Measurements from ENCODE around the gene FYCO1.

FYCO1 gene

DNA sequence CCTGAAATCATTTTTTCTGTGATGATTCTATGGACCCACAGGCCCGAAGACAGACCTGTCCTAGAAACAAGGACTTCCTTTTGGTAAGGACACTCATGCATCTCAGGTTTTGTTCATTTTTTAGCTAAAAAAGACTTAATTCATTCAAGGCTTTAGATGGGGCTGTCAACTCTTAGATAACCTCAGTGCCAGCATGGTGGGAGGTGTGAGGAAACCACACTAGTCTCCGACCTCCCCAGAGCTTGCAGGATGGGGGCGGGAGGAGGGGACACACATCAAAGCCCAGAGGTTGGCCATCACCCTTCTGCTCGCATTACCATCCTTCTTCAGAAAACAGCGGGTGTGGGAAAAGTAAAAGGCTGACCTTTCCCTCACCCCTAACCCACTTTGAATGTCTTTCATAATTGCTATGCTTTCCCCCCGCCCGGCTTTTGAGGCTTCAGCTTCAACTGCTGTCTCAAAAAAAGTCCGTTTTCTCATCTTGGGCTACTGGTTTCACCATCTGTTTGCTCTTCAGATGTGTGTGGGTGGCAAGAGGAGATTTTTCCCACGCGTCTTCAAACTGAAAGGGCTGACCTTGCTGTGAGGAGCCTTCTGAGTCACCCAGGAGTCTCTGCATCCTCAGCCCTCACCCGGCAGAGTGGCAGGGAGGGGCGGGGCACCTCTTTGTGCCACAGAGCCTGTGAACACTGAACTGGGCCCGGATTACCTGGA, 79.9 kb downstream of the FYCO1 start:
- DNase-seq (ENCODE audit: low spot score): peak; percentile 87

DNA sequence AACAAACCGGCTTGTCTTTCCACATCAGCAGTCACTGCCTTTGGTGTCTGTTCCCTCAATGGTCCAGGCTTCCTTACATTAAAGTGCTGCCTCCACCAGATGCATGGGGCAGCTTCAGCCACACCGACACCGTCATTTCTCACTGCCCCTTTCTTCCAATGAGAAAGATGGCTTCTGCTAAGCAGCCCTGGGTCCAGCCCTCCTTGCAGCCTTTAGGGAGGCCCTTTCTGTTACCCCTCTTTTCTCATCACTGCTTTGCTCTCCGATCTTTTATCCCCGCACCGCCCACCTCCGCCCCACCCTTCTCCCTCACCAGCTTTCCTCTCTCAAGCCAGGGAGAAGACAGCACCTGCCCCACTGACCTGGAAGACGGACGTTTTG, 80.6 kb downstream of the FYCO1 start:
- DNase-seq (ENCODE audit: low spot score): no peak

DNA sequence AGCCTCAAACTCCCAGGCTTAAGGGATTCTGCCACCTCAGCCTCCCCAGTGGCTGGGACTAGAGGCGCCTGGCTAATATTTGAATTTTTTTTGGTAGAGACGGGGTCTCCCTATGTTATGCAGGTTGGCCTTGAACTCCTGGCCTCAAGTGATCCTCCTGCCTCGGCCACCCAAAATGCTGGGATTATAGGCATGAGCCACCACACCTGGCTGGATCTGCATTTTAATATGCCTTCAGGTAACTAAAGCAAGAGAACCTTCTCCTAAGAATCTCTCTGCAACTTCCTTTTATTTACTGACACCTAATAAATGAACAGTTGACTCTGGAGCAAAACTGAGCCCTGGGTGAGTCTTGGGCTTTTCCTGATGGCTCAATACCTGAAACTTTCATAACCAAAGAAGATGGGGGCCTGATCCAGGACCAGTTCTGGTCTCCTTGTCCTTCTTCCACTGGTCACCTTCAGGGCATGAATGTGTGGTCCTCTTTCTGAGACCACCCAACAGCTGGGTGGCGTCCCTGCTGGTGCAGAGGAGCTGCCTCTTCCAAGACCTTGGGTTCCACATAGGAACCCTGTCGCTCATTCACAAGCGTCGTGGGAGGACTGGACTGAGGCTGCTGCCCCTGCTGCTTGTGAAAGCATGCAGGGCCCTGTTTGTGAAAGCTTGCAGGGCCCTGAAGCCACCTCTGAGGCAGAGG, 81.1 kb downstream of the FYCO1 start:
- no peak for DNase-seq (ENCODE audit: low spot score)

DNA sequence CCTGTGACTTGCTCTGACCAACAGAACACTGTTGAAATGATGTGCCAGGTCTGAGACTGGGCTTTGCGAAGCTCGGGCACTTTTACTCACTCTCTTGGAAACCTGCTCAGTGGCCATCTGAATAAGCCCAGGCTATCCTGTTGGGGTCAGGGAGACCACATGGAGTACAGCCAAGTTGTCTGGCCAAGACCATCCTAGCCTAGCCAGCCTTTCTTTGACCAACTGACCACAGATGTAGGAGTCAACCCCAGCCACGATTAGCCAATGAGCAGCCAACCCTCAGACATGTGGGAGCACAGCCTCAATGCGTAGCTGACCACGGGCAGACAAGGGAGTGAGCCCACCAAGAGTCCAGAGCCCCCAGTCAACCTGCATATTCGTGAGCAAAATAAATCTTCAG, 83.2 kb downstream of the FYCO1 start:
- DNase-seq (ENCODE audit: low spot score): no peak

DNA sequence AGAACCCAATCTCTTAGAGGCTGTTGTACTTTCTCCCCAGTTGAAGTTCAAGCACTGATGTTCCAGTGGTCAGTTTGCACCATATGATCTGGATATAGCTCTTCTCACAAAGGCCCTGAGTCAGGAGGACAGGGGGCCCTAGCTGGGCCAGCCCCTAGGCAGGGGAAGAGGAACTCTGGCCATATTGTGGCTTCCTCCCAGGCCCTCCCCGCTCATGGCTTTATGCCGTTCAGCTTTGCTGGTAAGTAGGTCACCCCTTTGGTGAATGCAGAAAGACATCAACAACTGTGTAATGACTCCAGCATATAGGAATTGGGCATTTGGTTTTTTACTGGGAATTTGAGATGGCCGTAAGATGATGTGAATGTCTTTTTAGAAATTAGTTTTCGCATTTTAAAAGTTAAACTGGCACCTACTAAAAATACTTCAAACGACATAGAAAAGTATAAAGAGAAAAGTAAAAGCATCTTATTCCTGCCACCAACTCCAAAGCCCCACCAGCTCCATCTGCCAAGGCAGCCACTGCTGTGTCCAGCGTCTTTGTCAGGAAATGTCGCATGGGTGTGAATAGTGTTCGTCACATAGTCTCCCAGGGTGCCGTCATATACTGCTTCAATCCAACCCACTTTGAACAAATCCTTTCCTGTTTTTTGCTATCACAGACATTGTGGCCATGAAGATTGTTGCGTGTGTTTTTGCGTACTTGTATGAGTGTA, 84.0 kb downstream of the FYCO1 start:
- DNase-seq (ENCODE audit: low spot score): no peak

DNA sequence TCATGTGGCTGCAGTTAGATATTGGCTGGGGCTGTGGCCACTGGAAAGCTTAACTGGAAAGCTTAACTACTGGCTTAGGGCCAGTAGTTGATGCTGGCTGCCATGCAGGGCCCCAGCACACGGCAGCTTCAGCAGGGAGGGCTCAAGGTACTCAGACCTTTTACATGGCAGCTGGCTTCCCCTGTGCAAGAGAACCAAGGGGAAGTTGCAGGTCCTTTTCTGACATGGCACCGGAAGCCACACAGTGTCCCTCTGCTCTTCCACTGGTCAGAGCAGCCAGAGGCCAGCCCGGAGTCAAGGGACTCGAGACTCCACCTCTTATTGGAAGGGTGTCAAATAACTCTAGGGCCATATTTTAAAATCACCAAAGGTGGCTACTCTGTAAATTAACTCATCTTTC, 84.7 kb downstream of the FYCO1 start:
- DNase-seq (ENCODE audit: low spot score): no peak

DNA sequence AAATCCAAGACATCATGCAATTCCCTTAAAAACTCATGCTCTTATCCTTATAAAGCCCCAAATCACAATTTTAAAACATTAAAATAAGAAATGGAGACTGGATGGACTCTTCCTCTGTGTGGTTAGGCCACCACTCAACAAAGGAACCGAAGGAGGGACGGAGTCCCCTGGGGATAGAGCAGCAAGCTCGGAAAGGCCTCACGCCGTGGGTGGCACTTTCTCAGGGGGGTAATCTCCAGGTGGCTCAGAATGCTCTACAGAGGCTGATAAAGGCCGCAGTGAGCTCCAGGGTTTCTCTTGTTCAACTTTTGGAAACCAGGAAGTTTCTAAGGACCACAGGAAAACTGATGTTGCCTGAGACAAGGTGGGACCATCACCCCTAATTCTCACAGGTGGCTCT, 86.1 kb downstream of the FYCO1 start:
- DNase-seq (ENCODE audit: low spot score): no peak

DNA sequence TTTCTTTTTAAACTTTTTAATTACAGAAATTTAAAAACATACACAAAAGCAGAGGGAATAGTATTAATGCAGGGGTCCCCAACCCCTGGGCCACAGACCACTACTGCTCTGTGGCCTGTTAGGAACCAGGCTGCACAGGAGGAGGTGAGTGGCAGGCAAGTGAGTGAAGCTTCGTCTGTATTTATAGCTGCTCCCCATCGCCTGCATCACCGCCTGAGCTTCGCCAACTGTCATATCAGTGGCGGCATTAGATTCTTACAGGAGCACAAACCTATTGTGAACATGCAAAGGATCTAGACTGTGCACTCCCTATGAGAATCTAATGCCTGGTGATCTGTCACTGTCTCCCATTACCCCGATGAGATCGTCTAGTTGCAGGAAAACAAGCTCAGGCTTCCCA, 86.9 kb downstream of the FYCO1 start:
- DNase-seq (ENCODE audit: low spot score): no peak

DNA sequence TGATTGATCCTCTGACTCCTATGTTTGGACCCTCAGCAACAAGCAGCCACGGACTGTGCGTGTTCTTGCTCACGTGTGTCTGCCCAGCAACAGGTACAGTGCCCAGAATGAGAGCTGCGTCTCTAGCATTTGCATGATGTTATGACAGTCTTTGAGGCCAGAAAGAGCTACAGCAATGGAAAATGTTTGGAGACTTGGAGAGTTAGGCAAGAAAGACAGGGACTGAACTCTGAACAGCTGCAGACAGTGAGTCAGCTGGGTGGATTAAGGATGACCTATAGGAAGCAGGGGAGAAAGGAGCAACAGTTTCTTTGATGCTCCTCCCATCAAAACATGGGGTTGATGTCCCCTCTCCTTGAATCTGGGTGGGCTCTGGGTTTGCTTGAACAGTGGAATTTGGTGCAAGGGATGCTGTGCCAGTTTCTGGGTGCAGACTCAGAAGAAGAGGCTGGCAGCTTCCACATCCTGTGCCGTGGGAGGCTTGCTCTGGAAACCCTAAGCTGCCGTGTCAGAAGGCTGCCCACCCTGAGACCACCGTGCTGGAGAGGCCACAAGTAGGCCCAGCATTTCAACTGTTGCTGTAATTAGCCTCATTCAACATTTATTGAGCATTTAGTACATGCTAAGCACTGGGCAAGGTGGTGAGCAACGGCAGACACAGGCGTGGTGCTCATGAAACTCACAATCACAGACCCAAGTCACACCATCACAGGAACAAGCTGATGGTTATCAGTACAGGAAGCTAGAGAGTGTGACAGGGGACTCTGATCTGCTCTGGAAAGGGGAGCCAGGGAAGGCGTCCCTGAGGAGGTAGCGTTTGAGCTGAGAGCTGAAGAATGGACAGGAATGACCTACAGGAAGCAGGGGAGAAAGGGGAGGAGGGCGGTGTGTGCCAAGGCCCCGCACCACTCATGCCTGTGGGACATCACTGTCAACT, 87.6 kb downstream of the FYCO1 start:
- DNase-seq (ENCODE audit: low spot score): peak; percentile 78

DNA sequence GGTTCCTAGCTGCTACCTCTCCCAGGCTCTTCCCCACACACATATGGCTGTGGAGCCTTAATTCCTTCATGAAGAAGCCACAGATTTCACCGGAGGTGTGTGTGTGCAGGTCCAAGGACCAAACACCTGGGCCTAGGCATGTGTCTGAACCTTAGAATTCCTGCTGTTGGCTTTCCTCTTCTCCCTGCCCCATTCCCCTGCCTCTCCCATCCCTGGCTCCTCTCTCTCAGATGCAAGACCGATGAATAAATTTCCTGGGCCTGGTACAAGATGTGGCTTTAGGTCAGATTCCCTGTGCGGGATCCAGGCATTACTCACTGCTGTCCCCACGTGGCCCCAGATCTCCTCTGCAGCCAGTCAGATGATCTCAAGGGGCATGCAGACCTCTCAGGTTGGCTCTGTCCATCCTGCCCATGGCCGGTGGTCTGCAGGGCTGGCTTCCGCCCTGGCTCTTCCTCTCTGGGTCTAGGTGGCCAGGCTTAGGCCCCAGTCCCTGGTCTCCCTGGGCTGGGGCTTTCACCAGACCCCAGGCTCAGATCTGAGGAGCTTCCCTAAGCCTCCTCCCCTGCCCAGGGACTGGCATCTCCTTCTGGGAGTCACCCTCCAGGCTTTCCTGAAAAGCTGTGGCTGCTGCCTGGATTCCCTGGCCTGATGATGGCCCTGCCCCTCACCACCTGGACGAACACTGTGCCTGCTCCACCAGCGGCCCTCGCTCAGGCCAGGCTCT, 88.8 kb downstream of the FYCO1 start:
- DNase-seq (ENCODE audit: low spot score): peak; percentile 86

DNA sequence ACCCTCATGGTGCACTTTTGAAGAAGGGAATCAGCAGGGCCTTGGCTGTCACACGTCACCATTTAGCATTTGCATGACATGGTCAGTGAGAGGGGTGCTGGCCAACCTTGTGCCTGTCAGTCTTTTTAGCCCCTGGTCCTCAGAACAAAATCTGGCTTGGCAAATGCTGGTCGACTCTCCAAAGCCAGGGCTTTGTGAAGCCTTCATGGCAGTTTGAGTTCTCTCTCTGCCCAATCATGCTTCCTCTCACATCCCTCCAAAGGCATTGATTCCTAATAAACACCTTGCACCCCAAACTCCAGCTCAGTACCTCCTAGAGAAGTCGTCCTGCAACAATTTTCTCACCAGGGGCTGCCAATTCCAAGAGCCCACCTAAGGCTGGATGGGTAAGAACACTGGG, 89.9 kb downstream of the FYCO1 start:
- DNase-seq (ENCODE audit: low spot score): no peak

DNA sequence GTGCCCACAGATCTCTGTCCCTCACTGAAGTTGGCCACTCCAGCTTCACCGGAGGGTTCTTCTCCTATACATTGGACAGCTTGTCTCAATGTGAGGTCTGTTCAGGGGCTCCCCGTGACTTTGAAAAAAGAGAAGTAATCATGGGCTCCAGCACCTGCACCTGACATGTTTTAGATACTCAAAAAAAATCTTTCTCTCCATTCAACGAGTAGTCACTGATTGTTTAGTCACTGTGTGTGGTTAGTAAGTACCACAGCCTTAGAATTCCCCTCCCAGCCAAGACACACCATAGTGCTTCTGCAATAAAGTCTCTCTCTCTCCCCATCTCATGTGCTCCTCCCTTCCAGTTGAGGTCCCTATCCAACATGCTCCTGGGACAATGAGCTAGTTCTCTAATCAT, 90.7 kb downstream of the FYCO1 start:
- DNase-seq (ENCODE audit: low spot score): no peak

DNA sequence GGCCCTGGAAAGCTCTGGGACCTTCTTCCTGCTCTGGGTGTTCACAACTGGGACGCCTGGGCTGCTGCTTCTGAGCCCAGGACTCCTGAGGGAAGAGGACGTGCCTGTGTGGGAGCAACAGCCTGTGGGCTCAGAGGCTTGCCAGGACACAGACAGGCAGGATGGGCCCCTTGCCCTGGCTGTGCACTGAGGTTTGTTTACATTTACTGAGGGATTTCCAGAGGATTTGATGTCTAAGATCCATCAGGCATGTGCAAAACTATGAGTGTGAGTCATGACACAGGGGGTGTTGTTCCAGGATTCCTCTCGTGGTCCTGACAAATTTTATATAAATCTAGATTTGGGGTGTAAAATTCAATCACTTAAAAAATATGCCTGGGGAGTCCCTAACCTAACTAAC, 98.7 kb downstream of the FYCO1 start:
- no peak for DNase-seq (ENCODE audit: low spot score)

DNA sequence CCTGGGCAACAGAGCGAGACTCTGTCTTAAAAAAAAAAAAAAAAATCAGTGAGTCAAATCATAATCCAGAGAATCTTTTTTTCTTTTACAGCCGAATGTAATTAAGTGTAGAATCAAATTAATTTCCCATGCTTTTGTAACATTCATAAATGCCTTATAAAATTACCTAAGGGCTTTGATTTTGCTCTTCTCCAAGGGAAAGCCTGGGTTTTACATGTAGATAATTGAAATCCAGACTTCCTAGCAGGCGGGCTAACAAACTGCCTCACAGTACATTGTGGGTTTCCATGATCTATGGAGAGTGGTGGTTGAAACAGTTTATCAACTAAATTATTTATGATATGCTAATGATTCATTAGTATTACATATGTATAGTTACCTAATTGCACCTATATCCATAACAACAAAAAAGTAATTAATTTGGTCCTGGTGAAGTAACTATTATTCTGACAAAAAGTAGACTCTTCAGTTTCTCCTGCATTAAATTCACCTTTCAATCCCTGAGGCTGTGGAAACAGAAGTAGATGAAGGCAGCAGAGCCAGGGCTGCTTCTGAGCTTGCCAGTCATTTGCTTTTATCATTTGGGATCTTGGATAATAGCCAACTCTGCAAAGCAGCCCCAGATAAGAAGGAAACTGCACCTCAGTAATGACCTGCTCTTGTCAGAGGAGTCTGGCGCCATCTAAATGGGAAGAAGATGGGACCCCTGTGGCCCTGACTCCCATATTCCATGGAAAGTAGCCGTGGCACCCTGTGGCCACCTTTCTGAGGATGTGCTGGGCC, 99.7 kb downstream of the FYCO1 start:
- DNase-seq (ENCODE audit: low spot score): no peak

DNA sequence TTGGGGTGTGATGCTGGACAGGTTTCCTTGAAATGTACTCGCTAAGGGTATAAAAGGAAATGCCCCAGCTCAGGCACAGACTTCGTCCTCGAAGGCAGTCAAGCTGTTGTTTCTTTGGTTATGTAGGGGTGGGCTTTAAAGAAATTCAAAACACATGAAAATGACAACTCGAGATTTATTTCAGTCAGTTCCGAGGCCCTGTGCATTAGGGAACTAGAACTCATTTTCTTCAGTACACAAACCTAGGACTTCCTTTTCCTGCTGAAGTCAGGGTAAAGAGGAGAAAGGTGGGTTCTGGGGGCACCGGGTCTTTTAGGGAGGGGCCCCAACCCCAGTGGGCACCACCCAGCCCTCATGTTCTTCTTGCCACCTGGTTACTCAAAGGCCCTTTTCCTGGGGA, 101.6 kb downstream of the FYCO1 start:
- no peak for DNase-seq (ENCODE audit: low spot score)

DNA sequence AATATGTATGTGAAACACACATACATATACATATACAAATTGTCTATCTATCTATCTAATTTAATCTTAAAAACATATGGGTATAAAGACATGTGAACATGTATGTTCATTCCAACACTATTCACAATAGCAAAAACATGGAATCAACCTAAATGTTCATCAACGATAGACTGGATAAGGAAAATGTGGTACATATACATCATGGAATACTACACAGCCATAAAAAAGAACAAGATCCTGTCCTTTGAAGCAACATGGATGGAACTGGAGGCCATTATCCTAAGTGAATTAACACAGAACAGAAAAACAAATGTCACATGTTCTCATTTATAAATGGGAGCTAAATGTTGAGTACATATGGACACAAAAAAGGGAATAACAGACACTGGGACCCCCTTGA, 103.5 kb downstream of the FYCO1 start:
- DNase-seq (ENCODE audit: low spot score): no peak

DNA sequence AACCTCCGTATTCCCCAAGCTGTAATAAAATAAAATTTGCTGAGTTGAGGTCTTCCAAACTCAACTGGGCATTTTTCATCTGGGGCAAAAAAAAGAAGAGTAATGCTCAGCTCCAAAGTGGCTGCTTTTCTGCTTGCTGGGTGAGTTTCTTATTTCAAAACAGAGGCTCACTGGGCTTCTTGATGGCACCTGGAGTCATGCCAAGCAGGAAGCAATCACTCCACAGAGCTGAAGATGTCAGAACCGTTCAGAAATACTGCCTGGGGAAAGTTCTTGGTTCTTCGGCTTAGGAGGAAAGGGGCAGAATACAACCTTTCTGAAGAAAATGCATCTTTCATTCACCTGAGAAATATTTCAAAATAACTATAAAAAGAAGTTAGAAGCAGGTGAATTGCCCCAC, 105.2 kb downstream of the FYCO1 start:
- no peak for DNase-seq (ENCODE audit: low spot score)

DNA sequence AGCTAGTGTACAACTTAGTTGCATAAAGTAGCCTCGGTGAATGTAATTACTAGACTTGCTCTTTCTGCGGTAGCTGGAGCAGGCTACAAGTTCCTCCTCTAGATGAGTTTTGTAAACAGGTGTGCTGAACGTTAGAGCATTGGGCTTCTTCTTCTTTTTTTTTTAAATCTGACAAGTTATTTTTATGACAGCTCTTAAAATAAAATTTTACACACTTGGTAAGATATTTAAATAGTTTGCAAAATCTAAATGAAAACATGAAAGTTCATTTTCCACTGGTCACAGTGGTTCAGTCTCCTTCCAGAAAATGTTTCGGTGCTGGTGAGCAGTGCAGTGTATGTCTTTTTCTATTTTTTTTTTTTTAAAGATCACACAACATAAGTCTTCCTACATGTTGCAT, 106.3 kb downstream of the FYCO1 start:
- no peak for DNase-seq (ENCODE audit: low spot score)

DNA sequence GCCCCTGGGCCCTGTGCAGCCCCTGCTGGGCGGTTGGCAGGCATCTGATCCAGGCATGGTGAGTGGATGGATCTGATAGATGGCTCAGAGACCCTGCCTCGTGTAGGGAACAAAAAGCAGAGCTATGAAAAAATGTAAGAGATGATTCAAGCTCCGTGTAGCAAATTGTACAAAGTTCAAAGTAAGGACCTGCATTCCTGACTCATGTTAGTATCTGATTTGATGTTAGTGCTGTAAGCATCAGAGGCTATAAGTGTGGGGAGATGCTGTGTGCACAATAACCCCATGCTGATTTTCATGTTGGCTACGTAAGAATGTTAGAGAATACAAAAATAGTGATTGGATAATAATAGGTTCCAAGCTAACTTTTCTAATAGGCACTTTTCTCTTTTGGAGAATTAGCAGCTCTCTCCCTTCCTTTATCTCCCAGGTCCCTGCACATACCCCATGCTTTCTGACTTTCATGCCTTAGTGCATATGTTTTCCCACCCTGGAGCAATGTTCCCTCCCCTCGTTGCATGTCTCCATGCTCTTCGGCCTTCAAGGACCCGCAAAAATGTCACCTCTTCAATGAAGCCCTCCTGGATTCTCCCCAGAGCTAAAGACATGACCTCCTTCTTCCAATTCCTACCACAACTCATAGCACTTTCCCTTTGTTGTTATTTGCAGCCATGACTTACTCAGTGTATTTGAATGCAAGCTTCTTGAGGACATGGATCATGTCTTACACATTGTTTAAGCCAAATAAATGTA, 107.7 kb downstream of the FYCO1 start:
- DNase-seq (ENCODE audit: low spot score): no peak

DNA sequence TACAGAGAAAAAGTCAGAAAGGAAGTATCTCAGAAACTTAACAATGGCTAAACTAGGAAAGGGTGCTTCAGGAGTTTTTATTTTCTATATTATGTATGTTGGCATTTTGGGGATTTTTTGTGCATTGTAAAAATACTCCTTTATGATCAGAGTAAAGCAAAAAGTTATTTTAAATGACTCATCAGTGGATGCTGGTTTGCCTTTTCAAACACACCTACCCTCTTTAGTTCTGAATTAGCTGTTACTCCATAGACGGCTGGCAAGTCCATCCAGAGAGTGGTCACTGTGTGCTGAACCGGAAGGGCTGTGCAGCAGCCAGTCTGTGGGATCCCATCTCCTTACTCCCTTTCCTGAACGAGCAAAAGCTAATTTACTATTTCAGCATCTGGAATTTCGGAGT, 108.3 kb downstream of the FYCO1 start:
- no peak for DNase-seq (ENCODE audit: low spot score)

Measured in AG20443 (cell line).